SU-DHL-6 (cell line): Measurements from ENCODE around the gene CYP2B6.
"Not testable (repeated sequence)": the region's sequence is repeated elsewhere in the genome, so short reads cannot be mapped to it uniquely, and the experiment has no call there.

Experiments
- H2AFZ ChIP-seq: fragments of 200-600 bp; sonication (generic); 2 replicates; pipeline ENCODE4 v1.6.1; 2014; ENCODE audit warnings: low read depth, mild to moderate bottlenecking, moderate library complexity, mixed read lengths, antibody characterized with exemption, low read length; ENCODE audit not compliant: severe bottlenecking
- H3F3A ChIP-seq: fragments of 200-600 bp; shearing (Covaris generic); 2 replicates; pipeline ENCODE4 v1.6.0; 2016; ENCODE audit warnings: antibody characterized with exemption, mild to moderate bottlenecking; ENCODE audit not compliant: insufficient read depth
- H3K27ac ChIP-seq: fragments of 200-600 bp; sonication (generic); 2 replicates; pipeline ENCODE4 v1.5.1; 2016; ENCODE audit warnings: low read depth, mild to moderate bottlenecking, low read length, moderate library complexity, mixed read lengths
- H3K27me3 ChIP-seq: fragments of 200-600 bp; sonication (generic), shearing (Covaris generic); 2 replicates; pipeline ENCODE4 v1.6.0; 2014; ENCODE audit warnings: mild to moderate bottlenecking, low read length
- H3K36me3 ChIP-seq: fragments of 200-600 bp; sonication (generic); 2 replicates; pipeline ENCODE4 v1.6.1; 2014; ENCODE audit warnings: mild to moderate bottlenecking, low read length, mixed read lengths
- H3K4me2 ChIP-seq: fragments of 300-600, 200-600 bp; shearing (Covaris generic), sonication (generic); 2 replicates; pipeline ENCODE4 v1.6.0; 2014; ENCODE audit warnings: low read length, low read depth, mild to moderate bottlenecking; ENCODE audit not compliant: poor library complexity, severe bottlenecking
- H3K4me3 ChIP-seq: fragments of 200-600 bp; sonication (generic); 2 replicates; pipeline ENCODE4 v1.5.1; 2014; ENCODE audit warnings: antibody characterized with exemption, low read length, mild to moderate bottlenecking, mixed read lengths; ENCODE audit not compliant: insufficient read depth, poor library complexity, severe bottlenecking
- H3K79me2 ChIP-seq: fragments of 200-600 bp; sonication (generic); 2 replicates; pipeline ENCODE4 v1.6.1; 2014; ENCODE audit warnings: mild to moderate bottlenecking, low read length, moderate library complexity; ENCODE audit not compliant: insufficient read depth
- H3K9ac ChIP-seq: fragments of 200-600 bp; sonication (generic); 2 replicates; pipeline ENCODE4 v1.7.0; 2014; ENCODE audit warnings: mild to moderate bottlenecking, low read length
- H3K9me2 ChIP-seq: fragments of 200-600 bp; sonication (generic); replicated peaks from 2 replicates; pipeline ENCODE4 v1.6.1; 2014; ENCODE audit warnings: low read length; ENCODE audit not compliant: insufficient read depth
- H3K9me3 ChIP-seq: fragments of 200-600 bp; sonication (generic); 2 replicates; pipeline ENCODE4 v1.6.1; 2014; ENCODE audit warnings: low read length, mixed read lengths; ENCODE audit not compliant: insufficient read depth
- H4K20me1 ChIP-seq: fragments of 200-600 bp; sonication (generic); 2 replicates; pipeline ENCODE4 v1.6.1; 2014; ENCODE audit warnings: low read depth, mild to moderate bottlenecking, antibody characterized with exemption, low read length, moderate library complexity, mixed read lengths
- EZH2phosphoT487 ChIP-seq: fragments of 200-600 bp; sonication (generic), shearing (Covaris generic); conservative IDR thresholded peaks from 2 replicates; pipeline ENCODE4 v1.6.1; 2018; ENCODE audit warnings: mild to moderate bottlenecking, antibody characterized with exemption, low read length, moderate library complexity, mixed read lengths
- TF ChIP-seq, protein P1 (sequence below): fragments of 200-600 bp; sonication (generic); IDR thresholded peaks from one replicate; pipeline ENCODE4 v1.5.1; 2017; ENCODE audit warnings: antibody characterized with exemption, mild to moderate bottlenecking, low read length, moderate library complexity; ENCODE audit not compliant: insufficient read depth, poor library complexity, severe bottlenecking

The CYP2B6 gene

DNA sequence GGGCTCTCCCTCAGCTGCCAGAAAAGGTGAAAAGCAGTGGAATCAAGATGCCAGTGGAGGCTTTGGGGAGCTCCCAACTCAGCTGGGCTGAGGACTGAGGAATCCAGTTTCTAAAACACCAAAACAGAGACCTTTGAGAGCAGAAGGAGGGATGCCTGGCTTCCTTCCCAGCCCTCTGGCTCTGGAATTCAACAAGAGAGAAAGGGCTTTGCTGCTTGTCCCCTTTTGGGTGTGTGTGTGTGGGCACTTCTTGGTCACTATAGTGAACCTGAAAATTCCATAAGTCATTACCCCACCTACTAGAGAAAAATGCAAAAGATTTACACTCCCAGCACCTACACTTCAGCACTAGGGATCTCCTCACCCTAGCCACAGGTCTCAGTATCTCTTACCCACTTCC lies 30.3 kb upstream of the CYP2B6 start:
- Histone ChIP-seq H3K9me2 (no peaks in the 10 kb centered on the region), H3K9me3 (no peaks in the 10 kb centered on the region), H3K36me3 (no peaks in the 10 kb centered on the region), H3K4me3 (no peak overlapping the region), H3K27ac (no peak overlapping the region), H3K79me2 (no peaks in the 10 kb centered on the region), H2AFZ (no peak overlapping the region), H3K4me2 (no peak overlapping the region), H4K20me1 (no peaks in the 10 kb centered on the region), H3K27me3 (no peaks in the 10 kb centered on the region), H3F3A (no peaks in the 10 kb centered on the region), H3K9ac (no peak overlapping the region)
- no peak for TF ChIP-seq EZH2phosphoT487
- TF ChIP-seq, protein P1, sequence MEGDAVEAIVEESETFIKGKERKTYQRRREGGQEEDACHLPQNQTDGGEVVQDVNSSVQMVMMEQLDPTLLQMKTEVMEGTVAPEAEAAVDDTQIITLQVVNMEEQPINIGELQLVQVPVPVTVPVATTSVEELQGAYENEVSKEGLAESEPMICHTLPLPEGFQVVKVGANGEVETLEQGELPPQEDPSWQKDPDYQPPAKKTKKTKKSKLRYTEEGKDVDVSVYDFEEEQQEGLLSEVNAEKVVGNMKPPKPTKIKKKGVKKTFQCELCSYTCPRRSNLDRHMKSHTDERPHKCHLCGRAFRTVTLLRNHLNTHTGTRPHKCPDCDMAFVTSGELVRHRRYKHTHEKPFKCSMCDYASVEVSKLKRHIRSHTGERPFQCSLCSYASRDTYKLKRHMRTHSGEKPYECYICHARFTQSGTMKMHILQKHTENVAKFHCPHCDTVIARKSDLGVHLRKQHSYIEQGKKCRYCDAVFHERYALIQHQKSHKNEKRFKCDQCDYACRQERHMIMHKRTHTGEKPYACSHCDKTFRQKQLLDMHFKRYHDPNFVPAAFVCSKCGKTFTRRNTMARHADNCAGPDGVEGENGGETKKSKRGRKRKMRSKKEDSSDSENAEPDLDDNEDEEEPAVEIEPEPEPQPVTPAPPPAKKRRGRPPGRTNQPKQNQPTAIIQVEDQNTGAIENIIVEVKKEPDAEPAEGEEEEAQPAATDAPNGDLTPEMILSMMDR = no peak

DNA sequence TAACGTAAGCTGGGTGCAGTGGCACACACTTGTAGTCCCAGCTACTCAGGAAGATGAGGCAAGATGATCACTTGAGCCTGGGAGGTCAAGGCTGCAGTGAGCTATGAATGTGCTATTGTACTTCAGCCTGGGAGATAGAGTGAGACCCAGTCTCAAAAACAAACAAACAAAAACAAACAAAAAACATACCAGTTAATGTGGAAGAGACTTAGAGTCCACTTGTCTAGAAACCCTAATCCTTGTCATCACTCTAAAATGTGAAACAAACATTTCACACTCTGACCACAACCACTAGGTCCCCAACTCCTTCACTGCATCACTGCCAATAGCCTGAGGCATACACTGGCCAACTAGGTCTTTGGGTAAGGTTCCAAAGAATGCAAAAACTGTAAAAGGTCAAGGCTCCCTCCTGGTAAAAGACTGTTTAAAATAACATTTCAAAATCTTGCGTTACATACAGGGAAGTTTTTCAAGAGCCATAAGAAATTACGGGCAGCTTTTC lies 28.6 kb upstream of the CYP2B6 start:
- H3K9me3 ChIP-seq = no peaks in the 10 kb centered on the region
- no peaks in the 10 kb centered on the region for H4K20me1 ChIP-seq
- H3K4me2 ChIP-seq = no peak overlapping the region
- no peaks in the 10 kb centered on the region for H3F3A ChIP-seq
- no peak overlapping the region for H3K9ac ChIP-seq
- H3K79me2 ChIP-seq = no peaks in the 10 kb centered on the region
- no peaks in the 10 kb centered on the region for H3K36me3 ChIP-seq
- no peak for TF ChIP-seq EZH2phosphoT487
- TF ChIP-seq, protein P1 = no peak
- H2AFZ ChIP-seq = no peak overlapping the region
- H3K27me3 ChIP-seq = no peaks in the 10 kb centered on the region
- H3K4me3 ChIP-seq = no peak overlapping the region
- H3K9me2 ChIP-seq = no peaks in the 10 kb centered on the region
- no peak overlapping the region for H3K27ac ChIP-seq

DNA sequence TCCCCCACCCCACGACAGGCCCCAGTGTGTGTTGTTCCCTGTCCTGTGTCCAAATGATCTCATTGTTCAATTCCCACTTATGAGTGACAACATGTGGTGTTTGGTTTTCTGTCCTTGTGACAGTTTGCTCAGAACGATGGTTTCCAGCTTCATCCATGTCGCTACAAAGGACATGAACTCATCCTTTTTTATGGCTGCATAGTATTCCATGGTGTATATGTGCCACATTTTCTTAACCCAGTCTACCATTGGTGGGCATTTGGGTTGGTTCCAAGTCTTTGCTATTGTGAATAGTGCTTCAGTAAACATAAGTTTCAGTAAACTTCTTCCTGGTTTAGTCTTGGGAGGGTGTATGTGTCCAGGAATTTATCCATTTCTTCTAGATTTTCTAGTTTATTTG lies 26.7 kb upstream of the CYP2B6 start:
- not testable (repeated sequence) for H3K4me2 ChIP-seq, H3K4me3 ChIP-seq, H3F3A ChIP-seq, H3K9ac ChIP-seq, H3K9me2 ChIP-seq, H4K20me1 ChIP-seq, H2AFZ ChIP-seq, H3K27ac ChIP-seq, H3K79me2 ChIP-seq, H3K9me3 ChIP-seq, H3K27me3 ChIP-seq, H3K36me3 ChIP-seq

DNA sequence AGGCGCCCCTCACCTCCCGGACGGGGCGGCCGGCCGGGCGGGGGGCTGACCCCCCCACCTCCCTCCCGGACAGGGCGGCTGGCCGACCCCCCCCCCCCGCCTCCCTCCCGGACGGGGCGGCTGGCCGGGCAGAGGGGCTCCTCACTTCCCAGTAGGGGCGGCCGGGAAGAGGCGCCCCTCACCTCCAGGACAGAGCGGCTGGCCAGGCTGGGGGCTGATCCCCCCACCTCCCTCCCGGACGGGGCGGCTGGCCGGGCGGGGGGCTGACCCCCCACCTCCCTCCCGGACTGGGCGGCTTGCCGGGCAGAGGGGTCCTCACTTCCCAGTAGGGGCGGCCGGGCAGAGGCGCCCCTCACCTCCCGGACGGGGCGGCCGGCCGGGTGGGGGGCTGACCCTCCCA lies 25.7 kb upstream of the CYP2B6 start:
- not testable (repeated sequence) for H3K9ac ChIP-seq, H3K4me3 ChIP-seq, H3K36me3 ChIP-seq, H3K4me2 ChIP-seq, H3K9me2 ChIP-seq, H2AFZ ChIP-seq, H3K9me3 ChIP-seq, H3K27me3 ChIP-seq, H3K79me2 ChIP-seq, H3K27ac ChIP-seq, H3F3A ChIP-seq, H4K20me1 ChIP-seq

DNA sequence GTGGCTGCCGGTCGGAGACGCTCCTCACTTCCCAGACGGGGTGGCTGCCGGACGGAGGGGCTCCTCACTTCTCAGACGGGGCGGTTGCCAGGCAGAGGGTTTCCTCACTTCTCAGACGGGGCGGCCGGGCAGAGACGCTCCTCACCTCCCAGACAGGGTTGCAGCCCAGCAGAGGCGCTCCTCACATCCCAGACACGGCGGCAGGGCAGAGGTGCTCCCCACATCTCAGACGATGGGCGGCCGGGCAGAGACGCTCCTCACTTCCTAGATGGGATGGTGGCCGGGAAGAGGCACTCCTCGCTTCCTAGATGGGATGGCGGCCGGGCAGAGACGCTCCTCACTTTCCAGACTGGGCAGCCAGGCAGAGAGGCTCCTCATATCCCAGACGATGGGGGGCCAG lies 24.5 kb upstream of the CYP2B6 start:
- not testable (repeated sequence) for H3K4me3 ChIP-seq, H3K4me2 ChIP-seq, H3K79me2 ChIP-seq, H3K36me3 ChIP-seq, H3F3A ChIP-seq, H3K27me3 ChIP-seq, H3K9ac ChIP-seq, H3K9me3 ChIP-seq, H2AFZ ChIP-seq, H4K20me1 ChIP-seq, H3K27ac ChIP-seq, H3K9me2 ChIP-seq

DNA sequence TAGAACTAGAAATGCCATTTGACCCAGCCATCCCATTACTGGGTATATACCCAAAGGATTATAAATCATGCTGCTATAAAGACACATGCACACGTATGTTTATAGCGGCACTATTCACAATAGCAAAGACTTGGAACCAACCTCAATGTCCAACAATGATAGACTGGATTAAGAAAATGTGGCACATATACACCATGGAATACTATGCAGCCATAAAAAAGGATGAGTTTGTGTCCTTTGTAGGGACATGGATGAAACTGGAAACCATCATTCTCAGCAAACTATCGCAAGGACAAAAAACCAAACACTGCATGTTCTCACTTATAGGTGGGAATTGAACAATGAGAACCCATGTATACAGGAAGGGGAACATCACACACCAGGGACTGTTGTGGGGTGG lies 23.0 kb upstream of the CYP2B6 start:
- H2AFZ ChIP-seq, H3K4me2 ChIP-seq, H3K9me2 ChIP-seq, H3K79me2 ChIP-seq, H3K4me3 ChIP-seq, H3K36me3 ChIP-seq, H4K20me1 ChIP-seq, H3F3A ChIP-seq, H3K9me3 ChIP-seq, H3K9ac ChIP-seq, H3K27ac ChIP-seq, H3K27me3 ChIP-seq: not testable (repeated sequence)

DNA sequence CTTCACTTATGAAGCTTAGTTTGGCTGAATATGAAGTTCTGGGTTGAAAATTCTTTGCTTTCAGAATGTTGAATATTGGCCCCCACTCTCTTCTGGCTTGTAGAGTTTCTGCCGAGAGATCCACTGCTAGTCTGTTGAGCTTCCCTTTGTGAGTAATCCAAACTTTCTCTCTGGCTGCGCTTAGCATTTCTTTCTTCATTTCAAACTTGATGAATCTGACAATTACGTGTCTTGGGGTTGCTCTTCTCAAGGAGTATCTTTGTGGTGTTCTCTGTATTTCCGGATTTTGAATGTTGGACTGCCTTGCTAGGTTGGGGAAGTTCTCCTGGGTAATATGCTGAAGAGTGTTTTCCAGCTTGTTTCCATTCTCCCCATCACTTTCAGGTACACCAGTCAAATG lies 21.4 kb upstream of the CYP2B6 start:
- H3K79me2 ChIP-seq, H3K4me2 ChIP-seq, H3K27me3 ChIP-seq, H3K27ac ChIP-seq, H3K9ac ChIP-seq, H2AFZ ChIP-seq, H3F3A ChIP-seq, H3K36me3 ChIP-seq, H3K9me3 ChIP-seq, H3K4me3 ChIP-seq, H4K20me1 ChIP-seq, H3K9me2 ChIP-seq: not testable (repeated sequence)
